GM21367 (cell line): Measurements from ENCODE around the gene TLE7.

Experiments
- ATAC-seq: cut with Tn5 transposase; IDR thresholded peaks from one replicate; pipeline ENCODE4 v1.9.1; 2021; ENCODE audit not compliant: unreplicated experiment

TLE7 gene

GRCh38 chr16:71414038-71414437 lies 27.8 kb downstream of the TLE7 start:
- ATAC-seq: no peak

GRCh38 chr16:71413341-71413740 lies 28.5 kb downstream of the TLE7 start:
- no peak for ATAC-seq

GRCh38 chr16:71412270-71413160 lies 29.3 kb downstream of the TLE7 start:
- ATAC-seq: no peak

- no peak for ATAC-seq
These were observed 31.7 kb downstream of the TLE7 start for GRCh38 chr16:71410146-71410545.

GRCh38 chr16:71409011-71409775 lies 32.7 kb downstream of the TLE7 start:
- ATAC-seq: no peak

- ATAC-seq: no peak
These were observed 33.3 kb downstream of the TLE7 start for GRCh38 chr16:71408536-71408935.

GRCh38 chr16:71407731-71408130 lies 34.1 kb downstream of the TLE7 start:
- ATAC-seq: no peak

- ATAC-seq: no peak
These were observed 35.1 kb downstream of the TLE7 start for GRCh38 chr16:71406724-71407123.

- no peak for ATAC-seq
These were observed 35.5 kb downstream of the TLE7 start for GRCh38 chr16:71406316-71406715.

- ATAC-seq: no peak
These were observed 37.5 kb downstream of the TLE7 start for GRCh38 chr16:71404364-71404763.

- no peak for ATAC-seq
These were observed 39.2 kb downstream of the TLE7 start for GRCh38 chr16:71402674-71403073.

GRCh38 chr16:71402007-71402406 lies 39.8 kb downstream of the TLE7 start:
- no peak for ATAC-seq

- ATAC-seq: no peak
These were observed 41.9 kb downstream of the TLE7 start for GRCh38 chr16:71399801-71400563.

GRCh38 chr16:71396594-71396993 lies 45.3 kb downstream of the TLE7 start:
- ATAC-seq: no peak

GRCh38 chr16:71389330-71389729 lies 52.5 kb downstream of the TLE7 start:
- ATAC-seq: no peak

- ATAC-seq: no peak
These were observed 54.6 kb downstream of the TLE7 start for GRCh38 chr16:71387045-71387871.

- no peak for ATAC-seq
These were observed 57.7 kb downstream of the TLE7 start for GRCh38 chr16:71384073-71384724.

GRCh38 chr16:71383054-71383773 lies 58.6 kb downstream of the TLE7 start:
- ATAC-seq: no peak

- ATAC-seq: no peak
These were observed 61.0 kb downstream of the TLE7 start for GRCh38 chr16:71380831-71381230.
